Kidney (tissue), 14 donors: Measurements from ENCODE around the gene CD38. TPM values are rescaled to one million over a fixed set of nuclear protein-coding genes. Genes with fewer than 3 reads are reported as not detected.

ENCODE experiments used
- DNase-seq, 5 donors: peaks; one replicate each; pipeline ENCODE4 v3.0.0-alpha.2; 2013 to 2020
- FAIRE-seq: peaks from 2 replicates; lab custom pipeline; 2012; peaks lifted over from hg19 to GRCh38; lab: Jason Lieb, UNC
- H3K27ac ChIP-seq, 2 donors: one replicate each; pipeline ENCODE4 v1.7.0; 2013; ENCODE audit warnings: low read depth in 2 of 2, low read length in 2 of 2, inconsistent platforms in 1 of 2
- H3K27me3 ChIP-seq: one replicate; pipeline ENCODE4 v1.7.1; 2013; ENCODE audit warnings: low read length, inconsistent platforms; ENCODE audit not compliant: control insufficient read depth, insufficient read depth
- H3K36me3 ChIP-seq, 3 donors: one replicate each; pipeline versions ENCODE4 v1.7.0 to v1.7.1; 2013; ENCODE audit warnings: low read length in 3 of 3, control low read depth in 1 of 3, inconsistent platforms in 1 of 3; ENCODE audit not compliant: insufficient read depth in 3 of 3, control insufficient read depth in 2 of 3
- H3K4me1 ChIP-seq, 3 donors: one replicate each; pipeline versions ENCODE4 v1.7.0 to v1.7.1; 2013; ENCODE audit warnings: low read length in 3 of 3, inconsistent platforms in 1 of 3, low read depth in 1 of 3; ENCODE audit not compliant: control insufficient read depth in 2 of 3, insufficient read depth in 2 of 3
- H3K4me3 ChIP-seq, 3 donors: one replicate each; pipeline versions ENCODE4 v1.7.0 to v1.8.1; 2013; ENCODE audit warnings: low read length in 3 of 3, control low read depth in 1 of 3, inconsistent platforms in 1 of 3
- H3K9ac ChIP-seq, 3 donors: one replicate each; pipeline versions ENCODE4 v1.7.0 to v1.7.1; 2013; ENCODE audit warnings: low read length in 3 of 3, control low read depth in 1 of 3, inconsistent platforms in 1 of 3
- H3K9me3 ChIP-seq, 3 donors: one replicate each; pipeline versions ENCODE4 v1.7.0 to v1.7.1; 2013; ENCODE audit warnings: low read length in 3 of 3, control low read depth in 1 of 3, inconsistent platforms in 1 of 3; ENCODE audit not compliant: control insufficient read depth in 2 of 3, insufficient read depth in 1 of 3
- CTCF ChIP-seq: IDR thresholded peaks from 3 replicates; pipeline ENCODE4 v1.5.1; 2012; ENCODE audit warnings: mild to moderate bottlenecking, moderate library complexity, borderline replicate concordance; ENCODE audit not compliant: insufficient read depth; ENCODE audit errors: extremely low read depth
- intact Hi-C: fragments of 100-400 bp; cut with DNase I; formaldehyde crosslinking; loops from one replicate; pipeline ENCODE4 v1.11.1; 2022
- polyA plus RNA-seq: library from polyadenylated mRNA; stranded (reverse); fragments of 350-450 nt; fragmentation: Illumina TruSeq; extraction: RNeasy Lipid Tissue Mini Kit (QIAGEN cat#74804); gene quantifications from one replicate; pipeline ENCODE4 v1.2.3, GENCODE V29; 2014; ENCODE audit warnings: low read depth, low replicate concordance; ENCODE audit not compliant: insufficient read depth
- total RNA-seq: library from RNA; stranded (reverse); fragmentation: NEBNext Ultra II Directional; extraction: Animal tissue kit (Norgen Biotek cat#: 25700); gene quantifications from one replicate; pipeline ENCODE4 v1.2.1, GENCODE V29; 2021
- donor health status: control.
- donor health status: control.
- donor health status: control.
- donor health status: control.
- donor health status: control.
- donor health status: DM: yes; HTN: yes; CAD: no.
- donor health status: Normal renal cell carcinoma (clear cell type).

The CD38 gene
- total and polyA plus RNA-seq, 2 donors from 2014 or later = 0.15 to 8.9 TPM

- TF ChIP-seq CTCF = no peak
- Histone ChIP-seq H3K27ac (no peak overlapping the region), H3K4me1 (no peaks in the 10 kb centered on the region), H3K36me3 (no peaks in the 10 kb centered on the region), H3K4me3 (no peak overlapping the region), H3K9ac (no peak overlapping the region), H3K27me3 (no peaks in the 10 kb centered on the region), H3K9me3 (no peaks in the 10 kb centered on the region)
- no peak for FAIRE-seq
- no peak for DNase-seq
- intact Hi-C loops = no loop called here
Observed at GRCh38 chr4:15735536-15735935, 42.6 kb upstream of the CD38 start.

DNA sequence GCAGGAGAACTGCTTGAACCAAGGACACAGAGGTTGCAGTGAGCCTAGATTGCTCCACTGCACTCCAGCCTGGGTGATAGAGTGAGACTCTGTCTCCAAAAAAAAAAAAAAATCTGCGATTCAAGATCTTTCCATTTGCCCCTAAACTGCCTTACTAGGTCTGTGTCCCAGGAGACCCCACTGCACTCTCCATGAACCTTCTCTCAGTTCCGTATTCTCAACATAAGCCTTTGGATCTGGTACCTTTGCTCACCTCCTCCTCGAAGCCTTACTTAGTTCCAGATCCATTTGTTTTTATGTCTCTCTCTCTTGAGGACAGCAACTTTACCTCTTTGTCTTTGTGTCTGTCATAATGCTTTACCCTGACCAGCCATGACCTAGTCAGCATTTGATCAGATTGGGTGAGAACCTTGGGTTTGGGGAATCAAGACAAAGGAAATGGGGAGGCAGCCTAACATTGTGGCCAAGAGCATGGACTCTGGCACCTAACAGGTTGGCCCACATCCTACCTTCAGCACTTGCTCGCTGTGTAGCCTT lies 41.5 kb upstream of the CD38 start:
- no peak overlapping the region for H3K9ac ChIP-seq
- H3K27me3 ChIP-seq = no peaks in the 10 kb centered on the region
- no peaks in the 10 kb centered on the region for H3K9me3 ChIP-seq
- no peak overlapping the region for H3K27ac ChIP-seq
- no peak overlapping the region for H3K4me3 ChIP-seq
- FAIRE-seq (no peak), DNase-seq (no peak)
- H3K4me1 ChIP-seq = no peaks in the 10 kb centered on the region
- no peak for TF ChIP-seq CTCF
- intact Hi-C loops = no loop called here
- H3K36me3 ChIP-seq = no peaks in the 10 kb centered on the region

DNA sequence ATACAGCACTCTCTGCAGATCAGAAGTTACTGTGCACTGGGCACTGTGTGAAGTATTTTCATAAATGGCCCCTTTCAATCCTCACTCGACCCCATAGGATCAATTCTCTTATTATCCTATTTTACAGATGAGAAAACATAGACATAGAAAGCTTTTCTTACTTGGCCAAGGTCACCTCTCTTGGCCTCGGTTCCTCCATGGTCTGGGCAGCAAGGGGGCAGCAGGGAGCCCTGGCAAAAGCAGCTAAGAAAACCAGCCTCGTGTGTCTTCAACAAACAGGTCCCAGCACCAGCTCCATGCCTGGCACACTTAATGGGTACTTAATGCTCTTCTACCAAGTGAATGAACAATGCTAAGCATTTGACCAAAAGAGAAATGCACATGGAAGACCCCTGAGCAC lies 40.9 kb upstream of the CD38 start:
- FAIRE-seq = no peak
- Histone ChIP-seq H3K27me3 (no peaks in the 10 kb centered on the region), H3K9me3 (peaks cover 0 to 5% (median 0%) of the 10 kb centered on the region in 3 donors), H3K9ac (no peak overlapping the region), H3K27ac (no peak overlapping the region), H3K36me3 (no peaks in the 10 kb centered on the region), H3K4me1 (no peaks in the 10 kb centered on the region), H3K4me3 (no peak overlapping the region)
- intact Hi-C loops = no loop called here
- DNase-seq = no peak
- no peak for TF ChIP-seq CTCF

GRCh38 chr4:15738877-15739276 lies 39.3 kb upstream of the CD38 start:
- intact Hi-C loops = no loop called here
- no peak for FAIRE-seq

More at GRCh38 chr4:15738877-15739276, 39.3 kb upstream of the CD38 start:
- no peak for TF ChIP-seq CTCF
- H3K4me1 ChIP-seq = no peaks in the 10 kb centered on the region
- no peaks in the 10 kb centered on the region for H3K36me3 ChIP-seq
- no peak overlapping the region for H3K4me3 ChIP-seq
- H3K27me3 ChIP-seq = no peaks in the 10 kb centered on the region
- no peak overlapping the region for H3K9ac ChIP-seq
- peaks cover 0 to 10% (median 0%) of the 10 kb centered on the region in 3 donors for H3K9me3 ChIP-seq
- DNase-seq = no peak
- no peak overlapping the region for H3K27ac ChIP-seq
